Tibial nerve (tissue), 4 donors: ENCODE measurements around the gene TIAL1.

Experiments
- EP300 ChIP-seq, 2 donors: sonication (generic); formaldehyde crosslinking; IDR thresholded peaks; one replicate each; pipeline ENCODE4 v1.6.1; 2017; ENCODE audit warnings: antibody characterized with exemption in 2 of 2, mild to moderate bottlenecking in 1 of 2
- POLR2A ChIP-seq, 2 donors: fragments of 450-650 bp; IDR thresholded peaks; one replicate each; pipeline ENCODE4 v1.6.1; 2017; ENCODE audit warnings: antibody characterized with exemption in 2 of 2, mild to moderate bottlenecking in 2 of 2, moderate library complexity in 2 of 2
- TF ChIP-seq, protein P1 (sequence below), 5 experiments: fragments of 200-600 bp in 3 of 5; fragments of 450-650 bp in 2 of 5; sonication (generic) in 3 of 5; IDR thresholded peaks; one replicate each; pipeline ENCODE4 v1.5.1; 2016 to 2019; ENCODE audit warnings: antibody characterized with exemption in 5 of 5, mild to moderate bottlenecking in 3 of 5, moderate library complexity in 2 of 5

DNA sequence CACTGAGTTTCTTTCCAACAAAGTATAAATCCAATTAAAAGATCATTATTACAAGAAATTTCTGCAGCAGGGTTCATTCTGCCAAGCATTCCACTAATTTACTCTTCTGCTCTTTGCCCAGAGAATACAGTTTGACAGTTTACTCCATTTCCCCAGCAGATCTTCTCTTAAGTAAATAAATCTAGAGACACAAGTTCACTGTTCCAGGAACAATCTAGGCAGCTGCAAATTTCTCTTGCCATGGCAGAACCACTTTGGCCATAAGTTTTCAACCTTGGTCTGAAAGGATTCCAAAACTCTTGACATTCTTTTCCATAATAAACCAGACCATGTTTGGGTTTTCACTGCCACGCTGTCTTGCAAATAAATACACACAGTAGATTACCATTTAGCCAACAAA, 65.7 kb downstream of the TIAL1 start:
- TF ChIP-seq, protein P1, sequence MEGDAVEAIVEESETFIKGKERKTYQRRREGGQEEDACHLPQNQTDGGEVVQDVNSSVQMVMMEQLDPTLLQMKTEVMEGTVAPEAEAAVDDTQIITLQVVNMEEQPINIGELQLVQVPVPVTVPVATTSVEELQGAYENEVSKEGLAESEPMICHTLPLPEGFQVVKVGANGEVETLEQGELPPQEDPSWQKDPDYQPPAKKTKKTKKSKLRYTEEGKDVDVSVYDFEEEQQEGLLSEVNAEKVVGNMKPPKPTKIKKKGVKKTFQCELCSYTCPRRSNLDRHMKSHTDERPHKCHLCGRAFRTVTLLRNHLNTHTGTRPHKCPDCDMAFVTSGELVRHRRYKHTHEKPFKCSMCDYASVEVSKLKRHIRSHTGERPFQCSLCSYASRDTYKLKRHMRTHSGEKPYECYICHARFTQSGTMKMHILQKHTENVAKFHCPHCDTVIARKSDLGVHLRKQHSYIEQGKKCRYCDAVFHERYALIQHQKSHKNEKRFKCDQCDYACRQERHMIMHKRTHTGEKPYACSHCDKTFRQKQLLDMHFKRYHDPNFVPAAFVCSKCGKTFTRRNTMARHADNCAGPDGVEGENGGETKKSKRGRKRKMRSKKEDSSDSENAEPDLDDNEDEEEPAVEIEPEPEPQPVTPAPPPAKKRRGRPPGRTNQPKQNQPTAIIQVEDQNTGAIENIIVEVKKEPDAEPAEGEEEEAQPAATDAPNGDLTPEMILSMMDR (IDR thresholded peaks at IDR 0.05): no peak
- TF ChIP-seq POLR2A (IDR thresholded peaks at IDR 0.05) (no peak), EP300 (IDR thresholded peaks at IDR 0.05) (no peak)
